Measurements from ENCODE around the gene PTPRT.

GRCh38 chr20:43096126-43096930 is 93.4 kb downstream of the PTPRT start:
- TF ChIP-seq YY1 (IDR thresholded peaks at IDR 0.05; ENCODE audit: low read depth), result no peak
- TF ChIP-seq TAF1 (IDR thresholded peaks at IDR 0.05; ENCODE audit: low read depth), result no peak
- no peak for TF ChIP-seq MAX (IDR thresholded peaks at IDR 0.05)
- TF ChIP-seq RAD21 (IDR thresholded peaks at IDR 0.05; ENCODE audit: low read depth), result no peak
- TF ChIP-seq TCF12 (IDR thresholded peaks at IDR 0.05; ENCODE audit: low read depth), result no peak
- TF ChIP-seq FOXM1 (IDR thresholded peaks at IDR 0.05; ENCODE audit: borderline replicate concordance, low read depth), result no peak

Data from Ishikawa (cell line).